SK-N-MC (cell line): ENCODE results near the gene GNG13.

ENCODE experiments used
- EZH2 ChIP-seq: fragments of 200-600 bp; sonication (generic); IDR thresholded peaks from one replicate; pipeline ENCODE4 v1.6.1; 2017; ENCODE audit warnings: antibody characterized with exemption
- POLR2AphosphoS5 ChIP-seq: IDR thresholded peaks from 2 replicates; pipeline ENCODE4 v1.6.1; 2012; ENCODE audit warnings: mild to moderate bottlenecking, low read depth, low read length, borderline replicate concordance

DNA sequence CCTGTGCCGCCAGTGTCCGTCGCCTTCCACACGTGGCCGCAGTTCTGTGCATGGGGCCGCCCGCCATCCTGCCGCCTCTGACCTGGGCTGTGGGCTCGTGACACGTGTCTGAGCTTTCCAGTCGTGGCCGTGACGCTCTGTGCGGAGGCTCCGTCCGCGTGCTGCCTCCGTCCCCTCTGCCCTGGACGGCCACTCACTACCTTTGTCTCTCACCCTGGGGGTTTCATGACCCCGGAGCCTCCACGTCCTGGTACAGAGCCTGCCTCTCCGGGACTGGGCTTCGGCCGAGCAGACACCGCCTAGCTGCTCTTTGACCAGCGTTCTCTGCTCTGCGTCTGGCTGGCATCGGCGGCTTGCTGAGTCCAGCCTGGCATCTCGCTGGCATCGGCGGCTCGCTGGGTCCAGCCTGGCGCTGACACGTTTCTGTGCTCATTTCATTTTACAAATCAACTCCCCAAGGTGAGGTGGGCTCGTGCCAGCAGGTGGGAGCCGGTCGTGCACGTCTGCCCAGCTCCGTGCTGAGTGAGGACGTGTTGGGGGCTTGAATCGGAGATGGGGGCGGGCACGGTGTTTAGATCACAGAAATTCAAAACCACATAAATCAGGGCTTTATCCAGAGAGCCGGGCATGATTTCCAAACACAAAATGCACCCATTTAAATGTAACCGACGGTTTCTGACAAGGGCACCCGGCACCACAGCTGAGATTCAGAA lies 44.3 kb upstream of the GNG13 start:
- TF ChIP-seq EZH2 (no peak), POLR2AphosphoS5 (no peak)
